Measurements from ENCODE around the gene SEL1L3.

- TF ChIP-seq CTCF (conservative IDR thresholded peaks at IDR 0.05) (no peak), ZFX (IDR thresholded peaks at IDR 0.05) (no peak)
Measured at GRCh38 chr4:25792876-25793275, 69.9 kb downstream of the SEL1L3 start.

Data from C4-2B (cell line).